GM10248 (cell line): ENCODE results near the gene FBXO42.
"Not testable (repeated sequence)": the region's sequence is repeated elsewhere in the genome, so short reads cannot be mapped to it uniquely, and the experiment has no call there.

ENCODE experiments used
- CTCF ChIA-PET: fragments of 300-600 bp; sonication (Branson Sonifier 250); formaldehyde crosslinking; extraction: SDS; loops from one replicate; lab custom pipeline; 2021; ENCODE audit warnings: antibody characterized with exemption; lab: Yijun Ruan, JAX
- POLR2A ChIA-PET: fragments of 350-650 bp; sonication (Branson Sonifier 250); formaldehyde crosslinking; extraction: SDS; loops from one replicate; lab custom pipeline; 2020; ENCODE audit warnings: antibody characterized with exemption; lab: Yijun Ruan, JAX
- DNase-seq: peaks from one replicate; pipeline ENCODE4 v3.0.0; 2012; ENCODE audit errors: extremely low spot score
- CTCF ChIP-seq: IDR thresholded peaks from 2 replicates; pipeline ENCODE4 v1.5.1; 2012; ENCODE audit warnings: mild to moderate bottlenecking, low read depth; ENCODE audit errors: extremely low read depth, missing control alignments, control extremely low read depth

FBXO42 gene

GRCh38 chr1:16366722-16367257 lies 14.5 kb upstream of the FBXO42 start, which contains the start of gene SZRD1:
SZRD1 (plus strand) TSS chr1:16367242; CDS start chr1:16367258, 16 bp downstream.
- DNase-seq, result peak; percentile 91
- ChIA-PET CTCF (interaction anchor here (1.0 to 4.6 kb wide), 3 partner anchors 12 to 284 kb away, joined by 3 to 19 read pairs (median 10); partner anchors contain the start of gene FBXO42), POLR2A (no interaction called here)
- TF ChIP-seq CTCF, result no peak

DNA sequence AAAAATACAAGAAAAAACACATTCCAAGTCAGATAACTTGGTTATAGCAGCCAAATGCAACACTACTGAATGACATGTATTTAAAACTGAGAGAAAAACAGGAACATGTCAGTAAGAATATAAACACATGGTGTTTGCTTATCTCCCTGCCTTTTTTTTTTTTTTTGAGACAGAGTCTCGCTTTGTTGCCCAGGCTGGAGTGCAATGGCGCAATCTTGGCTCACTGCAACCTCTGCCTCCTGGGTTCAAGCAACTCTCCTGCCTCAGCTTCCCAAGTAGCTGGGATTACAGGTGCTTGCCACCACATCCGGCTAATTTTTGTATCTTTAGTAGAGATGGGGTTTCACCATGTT lies 12.8 kb upstream of the FBXO42 start:
- CTCF ChIA-PET, result interaction anchor here (1.7 to 4.6 kb wide), 7 partner anchors 11 to 283 kb away, joined by 3 to 70 read pairs (median 10); partner anchors contain the start of genes FBXO42 and NECAP2
- not testable (repeated sequence) for DNase-seq
- POLR2A ChIA-PET, result interaction anchor here (0.6 kb wide), 1 partner anchor 61 kb away, joined by 5 read pairs; no protein-coding TSS in a partner anchor

DNA sequence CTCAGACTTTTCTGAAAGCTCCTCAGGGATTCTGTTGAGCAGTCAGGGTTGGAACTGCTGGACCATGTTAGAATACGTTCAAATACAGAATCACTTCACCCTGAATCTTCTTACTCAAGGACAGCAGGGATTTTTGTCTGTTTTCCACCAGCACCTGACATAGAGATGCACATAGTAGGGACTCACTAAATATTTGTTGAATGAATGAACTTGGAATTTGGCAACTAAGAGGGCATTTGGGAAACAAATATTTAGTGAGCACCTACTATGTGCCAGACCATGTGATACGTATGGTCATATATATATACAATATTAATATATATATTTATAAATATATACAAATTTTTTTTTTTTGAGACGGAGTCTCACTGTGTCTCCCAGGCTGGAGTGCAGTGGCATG lies 4.6 kb upstream of the FBXO42 start:
- CTCF ChIA-PET, result interaction anchor here (0.9 kb wide), 1 partner anchor 83 kb away, joined by 3 read pairs; no protein-coding TSS in a partner anchor
- DNase-seq, result no peak
- no peak for TF ChIP-seq CTCF
- POLR2A ChIA-PET, result no interaction called here

GRCh38 chr1:16354619-16355018 lies 2.3 kb upstream of the FBXO42 start:
- no peak for TF ChIP-seq CTCF
- DNase-seq, result no peak
- ChIA-PET CTCF (interaction anchor here (1.0 to 5.2 kb wide), 5 partner anchors 8 to 86 kb away, joined by 3 to 70 read pairs (median 3); partner anchors contain the start of gene NECAP2), POLR2A (interaction anchor here (0.8 to 1.1 kb wide), 2 partner anchors 13 to 159 kb away, joined by 3 to 4 read pairs; no protein-coding TSS in a partner anchor)

DNA sequence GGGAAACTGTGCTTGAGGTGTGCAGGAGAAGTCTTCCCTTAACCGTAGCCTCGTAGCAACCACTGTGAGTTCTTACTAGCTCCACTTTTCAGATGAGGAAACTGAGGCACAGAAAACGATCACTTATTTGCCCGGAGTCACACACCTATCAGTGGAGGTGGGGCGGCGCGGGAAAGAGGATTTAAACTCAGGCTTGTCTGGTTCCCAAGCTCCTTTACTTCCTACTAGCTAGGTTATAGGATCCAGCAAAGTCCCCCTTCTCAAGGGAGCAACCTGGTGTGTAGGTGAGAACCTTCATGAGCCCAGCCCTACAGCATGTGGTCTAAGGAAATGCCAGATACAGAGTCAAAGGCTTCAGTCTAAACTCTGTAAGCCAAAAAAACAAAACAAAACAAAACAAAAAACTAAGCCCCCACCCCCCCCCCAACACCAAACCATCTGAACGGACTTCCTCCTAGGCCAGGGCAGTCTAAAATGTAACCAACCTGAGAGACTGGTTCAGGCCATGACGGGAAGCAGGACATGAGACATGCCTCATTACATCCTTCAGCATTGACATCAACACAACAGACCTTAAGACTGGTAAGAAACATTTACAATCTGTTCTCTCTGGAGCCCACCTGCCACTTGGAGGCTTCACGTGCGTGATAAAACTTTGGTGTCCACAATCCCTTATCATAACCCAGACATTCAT lies 709 bp upstream of the FBXO42 start:
- POLR2A ChIA-PET, result interaction anchor here (0.9 to 1.0 kb wide), 2 partner anchors 10 to 15 kb away, joined by 4 read pairs; no protein-coding TSS in a partner anchor
- no peak for TF ChIP-seq CTCF
- DNase-seq, result no peak
- CTCF ChIA-PET, result interaction anchor here (1.1 to 5.2 kb wide), 7 partner anchors 7 to 144 kb away, joined by 3 to 70 read pairs (median 3); partner anchors contain the start of gene SZRD1

DNA sequence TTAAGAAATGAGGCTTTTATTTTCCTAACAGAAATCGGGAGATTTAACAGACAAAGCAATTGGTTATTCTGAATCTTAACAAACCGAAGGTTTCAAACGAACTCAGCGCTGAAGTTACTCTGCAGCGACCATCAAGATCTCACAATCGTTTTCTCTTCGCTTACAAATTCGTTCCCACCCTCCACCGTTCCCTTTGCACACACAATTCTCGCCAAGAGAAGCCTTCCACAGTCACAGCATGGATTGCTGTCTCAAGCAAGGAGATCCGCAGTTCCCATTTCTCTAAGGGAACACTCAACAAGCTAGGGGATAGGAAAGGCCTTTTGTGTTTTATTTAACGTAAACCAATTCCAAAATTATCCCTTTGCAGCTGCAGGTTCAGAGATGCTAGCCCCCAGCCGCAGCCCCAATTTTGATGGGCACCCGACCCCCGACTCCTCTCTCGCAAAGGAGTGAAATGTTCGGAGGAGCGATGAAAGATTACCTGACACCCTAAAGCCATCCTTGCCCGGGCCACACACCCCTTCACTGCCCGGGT lies 755 bp downstream of the FBXO42 start:
- DNase-seq, result peak; percentile 20
- no peak for TF ChIP-seq CTCF
- ChIA-PET POLR2A (interaction anchor here (0.9 kb wide), 1 partner anchor 16 kb away, joined by 4 read pairs; no protein-coding TSS in a partner anchor), CTCF (interaction anchor here (0.6 to 5.2 kb wide), 10 partner anchors 9 to 146 kb away, joined by 3 to 70 read pairs (median 3); partner anchors contain the start of gene SZRD1)
